SU-DHL-6 (cell line): ENCODE data around the gene POU6F2.

Experiments used
- H2AFZ ChIP-seq: fragments of 200-600 bp; sonication (generic); 2 replicates; pipeline ENCODE4 v1.6.1; 2014; ENCODE audit warnings: low read depth, mild to moderate bottlenecking, moderate library complexity, mixed read lengths, antibody characterized with exemption, low read length; ENCODE audit not compliant: severe bottlenecking
- H3F3A ChIP-seq: fragments of 200-600 bp; shearing (Covaris generic); 2 replicates; pipeline ENCODE4 v1.6.0; 2016; ENCODE audit warnings: antibody characterized with exemption, mild to moderate bottlenecking; ENCODE audit not compliant: insufficient read depth
- H3K27ac ChIP-seq: fragments of 200-600 bp; sonication (generic); 2 replicates; pipeline ENCODE4 v1.5.1; 2016; ENCODE audit warnings: low read depth, mild to moderate bottlenecking, low read length, moderate library complexity, mixed read lengths
- H3K27me3 ChIP-seq: fragments of 200-600 bp; sonication (generic), shearing (Covaris generic); 2 replicates; pipeline ENCODE4 v1.6.0; 2014; ENCODE audit warnings: mild to moderate bottlenecking, low read length
- H3K36me3 ChIP-seq: fragments of 200-600 bp; sonication (generic); 2 replicates; pipeline ENCODE4 v1.6.1; 2014; ENCODE audit warnings: mild to moderate bottlenecking, low read length, mixed read lengths
- H3K4me2 ChIP-seq: fragments of 300-600, 200-600 bp; shearing (Covaris generic), sonication (generic); 2 replicates; pipeline ENCODE4 v1.6.0; 2014; ENCODE audit warnings: low read length, low read depth, mild to moderate bottlenecking; ENCODE audit not compliant: poor library complexity, severe bottlenecking
- H3K4me3 ChIP-seq: fragments of 200-600 bp; sonication (generic); 2 replicates; pipeline ENCODE4 v1.5.1; 2014; ENCODE audit warnings: antibody characterized with exemption, low read length, mild to moderate bottlenecking, mixed read lengths; ENCODE audit not compliant: insufficient read depth, poor library complexity, severe bottlenecking
- H3K79me2 ChIP-seq: fragments of 200-600 bp; sonication (generic); 2 replicates; pipeline ENCODE4 v1.6.1; 2014; ENCODE audit warnings: mild to moderate bottlenecking, low read length, moderate library complexity; ENCODE audit not compliant: insufficient read depth
- H3K9ac ChIP-seq: fragments of 200-600 bp; sonication (generic); 2 replicates; pipeline ENCODE4 v1.7.0; 2014; ENCODE audit warnings: mild to moderate bottlenecking, low read length
- H3K9me2 ChIP-seq: fragments of 200-600 bp; sonication (generic); replicated peaks from 2 replicates; pipeline ENCODE4 v1.6.1; 2014; ENCODE audit warnings: low read length; ENCODE audit not compliant: insufficient read depth
- H3K9me3 ChIP-seq: fragments of 200-600 bp; sonication (generic); 2 replicates; pipeline ENCODE4 v1.6.1; 2014; ENCODE audit warnings: low read length, mixed read lengths; ENCODE audit not compliant: insufficient read depth
- H4K20me1 ChIP-seq: fragments of 200-600 bp; sonication (generic); 2 replicates; pipeline ENCODE4 v1.6.1; 2014; ENCODE audit warnings: low read depth, mild to moderate bottlenecking, antibody characterized with exemption, low read length, moderate library complexity, mixed read lengths
- CTCF ChIP-seq: fragments of 200-600 bp; sonication (generic); IDR thresholded peaks from one replicate; pipeline ENCODE4 v1.5.1; 2017; ENCODE audit warnings: antibody characterized with exemption, mild to moderate bottlenecking, low read length, moderate library complexity; ENCODE audit not compliant: insufficient read depth, poor library complexity, severe bottlenecking
- EZH2phosphoT487 ChIP-seq: fragments of 200-600 bp; sonication (generic), shearing (Covaris generic); conservative IDR thresholded peaks from 2 replicates; pipeline ENCODE4 v1.6.1; 2018; ENCODE audit warnings: mild to moderate bottlenecking, antibody characterized with exemption, low read length, moderate library complexity, mixed read lengths

The POU6F2 gene

GRCh38 chr7:38978491-38978890, 782 bp downstream of the POU6F2 start:
- Histone ChIP-seq H3K9me2 (no peaks in the 10 kb centered on the region), H3K4me2 (no peak overlapping the region), H3K36me3 (no peaks in the 10 kb centered on the region), H3K9ac (no peak overlapping the region), H3K27me3 (no peaks in the 10 kb centered on the region), H3K9me3 (no peaks in the 10 kb centered on the region), H3K79me2 (no peaks in the 10 kb centered on the region), H4K20me1 (no peaks in the 10 kb centered on the region), H3K4me3 (no peak overlapping the region), H3K27ac (no peak overlapping the region), H2AFZ (no peak overlapping the region), H3F3A (no peaks in the 10 kb centered on the region)
- no peak for TF ChIP-seq CTCF
- no peak for TF ChIP-seq EZH2phosphoT487

GRCh38 chr7:38992203-38992602, 14.5 kb downstream of the POU6F2 start:
- Histone ChIP-seq H4K20me1 (no peaks in the 10 kb centered on the region), H3K9ac (no peak overlapping the region), H3K9me3 (no peaks in the 10 kb centered on the region), H3K9me2 (no peaks in the 10 kb centered on the region), H3K4me3 (no peak overlapping the region), H3K4me2 (no peak overlapping the region), H3K27me3 (no peaks in the 10 kb centered on the region), H2AFZ (no peak overlapping the region), H3K36me3 (no peaks in the 10 kb centered on the region), H3K27ac (no peak overlapping the region), H3F3A (no peaks in the 10 kb centered on the region), H3K79me2 (no peaks in the 10 kb centered on the region)
- TF ChIP-seq CTCF (no peak), EZH2phosphoT487 (no peak)

- H3K27ac ChIP-seq, result no peak overlapping the region
- no peaks in the 10 kb centered on the region for H3K27me3 ChIP-seq
- no peaks in the 10 kb centered on the region for H3K79me2 ChIP-seq
- H3F3A ChIP-seq, result no peaks in the 10 kb centered on the region
- no peaks in the 10 kb centered on the region; the same call in 1 of the 2 replicates for H4K20me1 ChIP-seq
- TF ChIP-seq EZH2phosphoT487, result no peak
- no peak for TF ChIP-seq CTCF
- no peak overlapping the region for H2AFZ ChIP-seq
- H3K4me2 ChIP-seq, result no peak overlapping the region
- H3K36me3 ChIP-seq, result no peaks in the 10 kb centered on the region
- no peaks in the 10 kb centered on the region for H3K9me2 ChIP-seq
- H3K9ac ChIP-seq, result no peak overlapping the region
- H3K4me3 ChIP-seq, result no peak overlapping the region
- no peaks in the 10 kb centered on the region for H3K9me3 ChIP-seq
These were observed 23.9 kb downstream of the POU6F2 start for GRCh38 chr7:39001595-39001994.

DNA sequence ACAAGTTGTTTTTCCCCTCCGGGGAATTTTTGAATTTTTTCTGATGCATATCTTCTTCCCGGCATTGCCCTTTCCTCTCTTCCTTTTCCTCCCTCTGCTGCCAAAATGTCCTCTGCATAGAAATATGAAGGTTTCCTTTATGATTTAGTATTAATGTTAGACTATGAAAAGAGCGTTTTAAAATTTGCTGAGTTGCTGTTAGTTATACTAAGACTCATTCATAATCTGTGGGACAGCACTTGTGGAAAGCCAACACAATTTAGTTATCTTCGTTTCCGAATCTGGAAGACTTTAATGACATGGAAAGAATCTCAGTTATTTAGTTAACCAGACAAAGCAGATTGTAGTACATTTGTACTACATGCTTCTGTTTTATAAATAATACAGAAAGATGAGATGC, 25.0 kb downstream of the POU6F2 start:
- TF ChIP-seq EZH2phosphoT487 (no peak), CTCF (no peak)
- no peaks in the 10 kb centered on the region for H3K79me2 ChIP-seq
- no peaks in the 10 kb centered on the region for H3K27me3 ChIP-seq
- no peak overlapping the region for H3K27ac ChIP-seq
- no peak overlapping the region for H3K9ac ChIP-seq
- no peak overlapping the region for H3K4me2 ChIP-seq
- H3F3A ChIP-seq, result no peaks in the 10 kb centered on the region
- H3K4me3 ChIP-seq, result no peak overlapping the region
- no peak overlapping the region for H2AFZ ChIP-seq
- H3K9me3 ChIP-seq, result no peaks in the 10 kb centered on the region
- no peaks in the 10 kb centered on the region for H3K9me2 ChIP-seq
- no peaks in the 10 kb centered on the region; the same call in 1 of the 2 replicates for H4K20me1 ChIP-seq
- H3K36me3 ChIP-seq, result no peaks in the 10 kb centered on the region
